H1 (cell line): Measurements from ENCODE around the gene RAPGEF5. TPM values are rescaled to one million over a fixed set of nuclear protein-coding genes. Genes with fewer than 3 reads are reported as not detected.

ENCODE experiments used
- CTCF ChIA-PET: fragments of 300-600 bp; sonication (Branson Sonifier 250); formaldehyde crosslinking; loops from one replicate; lab custom pipeline; 2021; ENCODE audit not compliant: partially characterized antibody; lab: Charles Lee
- POLR2A ChIA-PET: fragments of 300-600 bp; sonication (Branson Sonifier 250); formaldehyde crosslinking; loops from one replicate; lab custom pipeline; 2021; ENCODE audit warnings: inconsistent platforms; ENCODE audit not compliant: partially characterized antibody; lab: Charles Lee
- DNase-seq, 2 experiments: peaks; one replicate each; pipeline versions ENCODE4 v3.0.0 to v3.0.0-alpha.2; 2010 to 2022; ENCODE audit warnings: low spot score in 2 of 2, low read depth in 1 of 2, mixed read lengths in 1 of 2
- FAIRE-seq: peaks from 2 replicates; lab custom pipeline; 2011; peaks lifted over from hg19 to GRCh38; lab: Jason Lieb, UNC
- H2AFZ ChIP-seq: 2 replicates; pipeline ENCODE4 v1.8.1; 2012; ENCODE audit warnings: low read length, inconsistent platforms
- H2AK5ac ChIP-seq: 2 replicates; pipeline ENCODE4 v1.6.1; 2013; ENCODE audit warnings: low read depth, low read length
- H2BK120ac ChIP-seq: replicated peaks from 2 replicates; pipeline ENCODE3; 2013; ENCODE audit warnings: low read depth, low read length, inconsistent platforms
- H2BK12ac ChIP-seq: 2 replicates; pipeline ENCODE4 v1.6.1; 2013; ENCODE audit warnings: low read depth, low read length
- H2BK15ac ChIP-seq: 2 replicates; pipeline ENCODE4 v1.6.1; 2013; ENCODE audit warnings: low read length
- H2BK20ac ChIP-seq: 2 replicates; pipeline ENCODE4 v1.6.1; 2013; ENCODE audit warnings: low read length
- H2BK5ac ChIP-seq: 2 replicates; pipeline ENCODE4 v1.6.1; 2013; ENCODE audit warnings: low read depth, low read length
- H3K14ac ChIP-seq: 2 replicates; pipeline ENCODE4 v1.6.1; 2013; ENCODE audit warnings: inconsistent platforms; ENCODE audit not compliant: insufficient read length
- H3K18ac ChIP-seq: 2 replicates; pipeline ENCODE4 v1.6.1; 2013; ENCODE audit warnings: low read length; ENCODE audit errors: extremely low read depth
- H3K23ac ChIP-seq: 2 replicates; pipeline ENCODE4 v1.6.1; 2013; ENCODE audit warnings: inconsistent platforms; ENCODE audit not compliant: insufficient read length
- H3K23me2 ChIP-seq: 2 replicates; pipeline ENCODE4 v1.6.1; 2013; ENCODE audit warnings: low read depth, low read length
- H3K27ac ChIP-seq: 2 replicates; pipeline ENCODE4 v1.6.1; 2011; ENCODE audit warnings: low read depth, low read length, inconsistent platforms
- H3K27me3 ChIP-seq, 4 experiments: replicated peaks in 1 of 4; 1 replicate in 1 of 4; 2 replicates in 3 of 4; pipeline versions ENCODE4 v1.6.1 to v1.8.1; 2011 to 2013; ENCODE audit warnings: low read length in 3 of 4, mild to moderate bottlenecking in 3 of 4, inconsistent platforms in 2 of 4, mixed read lengths in 2 of 4, moderate library complexity in 1 of 4; ENCODE audit not compliant: control insufficient read depth in 3 of 4, insufficient read depth in 3 of 4; ENCODE audit errors: extremely low read depth in 1 of 4
- H3K36me3 ChIP-seq, 4 experiments: 2 replicates each; pipeline versions ENCODE4 v1.6.1 to v1.8.1; 2011 to 2013; ENCODE audit warnings: mild to moderate bottlenecking in 4 of 4, low read length in 3 of 4, moderate library complexity in 2 of 4, control low read depth in 1 of 4, inconsistent platforms in 1 of 4; ENCODE audit not compliant: insufficient read depth in 4 of 4, control insufficient read depth in 2 of 4
- H3K4ac ChIP-seq: replicated peaks from 2 replicates; pipeline ENCODE3; 2013; ENCODE audit warnings: low read length, low read depth, mixed read lengths, inconsistent platforms; ENCODE audit not compliant: insufficient read length
- H3K4me1 ChIP-seq, 4 experiments: replicated peaks in 1 of 4; 1 replicate in 1 of 4; 2 replicates in 3 of 4; pipeline versions ENCODE4 v1.6.1 to v1.8.1; 2011 to 2013; ENCODE audit warnings: low read length in 3 of 4, inconsistent platforms in 2 of 4, mixed read lengths in 1 of 4; ENCODE audit not compliant: insufficient read depth in 4 of 4, control insufficient read depth in 3 of 4
- H3K4me2 ChIP-seq, 2 experiments: 2 replicates each; pipeline versions ENCODE4 v1.6.1 to v1.8.1; 2011 to 2013; ENCODE audit warnings: low read depth in 2 of 2, low read length in 2 of 2, control low read depth in 1 of 2, inconsistent platforms in 1 of 2, mild to moderate bottlenecking in 1 of 2; ENCODE audit not compliant: insufficient read depth in 1 of 2
- H3K4me3 ChIP-seq, 4 experiments: fragments of 200-600, 300-600 bp in 1 of 4; sonication (generic), shearing (Covaris generic), sonication (Bioruptor Twin) in 1 of 4; 2 replicates each; pipeline versions ENCODE4 v1.5.1 to v1.8.1; 2011 to 2016; ENCODE audit warnings: low read length in 4 of 4, low read depth in 3 of 4, control low read depth in 2 of 4, inconsistent platforms in 2 of 4, mild to moderate bottlenecking in 2 of 4, mixed read lengths in 1 of 4, moderate library complexity in 1 of 4; ENCODE audit not compliant: insufficient read depth in 2 of 4; ENCODE audit errors: extremely low read depth in 1 of 4
- H3K56ac ChIP-seq: replicated peaks from 2 replicates; pipeline ENCODE3; 2013; ENCODE audit warnings: low read depth, mild to moderate bottlenecking, mixed read lengths, low read length, inconsistent platforms; ENCODE audit not compliant: insufficient read length
- H3K79me1 ChIP-seq: 2 replicates; pipeline ENCODE4 v1.6.1; 2013; ENCODE audit warnings: low read depth, low read length, control low read depth
- H3K79me2 ChIP-seq, 2 experiments: 2 replicates each; pipeline versions ENCODE4 v1.6.1 to v1.8.1; 2012 to 2013; ENCODE audit warnings: low read length in 2 of 2, mild to moderate bottlenecking in 2 of 2, inconsistent platforms in 1 of 2; ENCODE audit not compliant: insufficient read depth in 2 of 2, control insufficient read depth in 1 of 2
- H3K9ac ChIP-seq, 4 experiments: replicated peaks in 1 of 4; 1 replicate in 1 of 4; 2 replicates in 3 of 4; pipeline versions ENCODE4 v1.6.1 to v1.8.1; 2011 to 2013; ENCODE audit warnings: low read depth in 3 of 4, low read length in 3 of 4, control low read depth in 2 of 4, mild to moderate bottlenecking in 2 of 4, moderate library complexity in 2 of 4, inconsistent platforms in 1 of 4; ENCODE audit errors: extremely low read depth in 1 of 4
- H3K9me3 ChIP-seq, 2 experiments: 2 replicates each; pipeline versions ENCODE4 v1.6.1 to v1.8.1; 2012 to 2013; ENCODE audit warnings: mild to moderate bottlenecking in 2 of 2, moderate library complexity in 2 of 2, control low read depth in 1 of 2, inconsistent platforms in 1 of 2, low read depth in 1 of 2, low read length in 1 of 2, mixed read lengths in 1 of 2; ENCODE audit not compliant: insufficient read depth in 2 of 2
- H4K20me1 ChIP-seq, 2 experiments: replicated peaks in 1 of 2; 2 replicates each; pipeline versions ENCODE3 to v1.8.1; 2011 to 2013; ENCODE audit warnings: inconsistent platforms in 2 of 2, low read length in 2 of 2, mild to moderate bottlenecking in 1 of 2; ENCODE audit not compliant: insufficient read depth in 2 of 2, control insufficient read depth in 1 of 2
- H4K5ac ChIP-seq: 2 replicates; pipeline ENCODE4 v1.6.1; 2013; ENCODE audit warnings: low read length, low read depth, mixed read lengths, inconsistent platforms; ENCODE audit not compliant: insufficient read length
- H4K8ac ChIP-seq: 2 replicates; pipeline ENCODE4 v1.8.0; 2013; ENCODE audit warnings: mild to moderate bottlenecking, moderate library complexity, low read length, inconsistent platforms; ENCODE audit not compliant: insufficient read depth; ENCODE audit errors: extremely low read depth
- H4K91ac ChIP-seq: replicated peaks from 2 replicates; pipeline ENCODE3; 2013; ENCODE audit warnings: low read length, mixed read lengths, inconsistent platforms; ENCODE audit not compliant: insufficient read length
- ATF3 ChIP-seq: IDR thresholded peaks from 2 replicates; pipeline ENCODE4 v1.6.1; 2011; ENCODE audit warnings: low read depth, mild to moderate bottlenecking, low read length; ENCODE audit not compliant: insufficient read depth
- BACH1 ChIP-seq: IDR thresholded peaks from 2 replicates; pipeline ENCODE4 v1.6.1; 2012; ENCODE audit warnings: low read length, improper control_type of control experiment
- JUND ChIP-seq: IDR thresholded peaks from 2 replicates; pipeline ENCODE4 v1.6.1; 2011; ENCODE audit warnings: mild to moderate bottlenecking, improper control_type of control experiment, low read length
- YY1 ChIP-seq: IDR thresholded peaks from 2 replicates; pipeline ENCODE4 v1.6.1; 2011; ENCODE audit warnings: low read depth, mild to moderate bottlenecking, low read length
- WGBS, 2 experiments: shearing (Covaris generic) in 1 of 2; methylation state at CpG; one replicate each; pipeline versions ENCODE4 v1.1.6 to v1.1.7; 2013 to 2015; ENCODE audit warnings: low lambda C conversion rate in 2 of 2, mixed read lengths in 2 of 2, inconsistent platforms in 1 of 2, low coverage in 1 of 2, missing lambda C conversion rate in 1 of 2; ENCODE audit not compliant: insufficient replicate concordance in 2 of 2, insufficient coverage in 1 of 2, insufficient read length in 1 of 2; ENCODE audit errors: extremely low coverage in 1 of 2, missing lambda C conversion rate in 1 of 2; 5-methylcytosine and 5-hydroxymethylcytosine counted together
- polyA plus RNA-seq, 7 experiments: library from polyadenylated mRNA; depleted of rRNA in 3 of 7; stranded (reverse) in 5 of 7; unstranded in 2 of 7; fragments of >200 nt in 5 of 7; fragments of 200-250 nt in 2 of 7; gene quantifications; 1 replicate in 5 of 7; 2 replicates in 1 of 7; 4 replicates in 1 of 7; pipeline versions ENCODE4 v1.2.1 to v1.2.3, GENCODE V29; 2011 to 2013; ENCODE audit warnings: missing spikeins in 2 of 7, mixed read lengths in 2 of 7
- total RNA-seq: library from RNA; stranded (reverse); fragmentation: NEBNext Ultra II Directional; extraction: Animal tissue kit (Norgen Biotek cat#: 25700); gene quantifications from 2 replicates; pipeline ENCODE4 v1.2.1, GENCODE V29; 2021

The RAPGEF5 gene
- total and polyA plus RNA-seq, 2 of the 8 experiments (the other 6 are each of a cell fraction or from before 2014, with no cell fraction given): 4.4 to 22.9 TPM

- ChIA-PET CTCF (no interaction called here), POLR2A (no interaction called here)
- Histone ChIP-seq H3K27ac (no peak overlapping the region), H3K18ac (no peak overlapping the region), H3K23ac (no peak overlapping the region), H3K27me3 (no peaks in the 10 kb centered on the region), H2AFZ (no peak overlapping the region), H4K5ac (no peak overlapping the region), H3K4ac (no peak overlapping the region), H3K14ac (no peak overlapping the region), H2BK12ac (no peak overlapping the region), H3K79me2 (no peaks in the 10 kb centered on the region; a peak in 1 of 4 replicates), H2BK5ac (no peak overlapping the region), H3K9me3 (no peaks in the 10 kb centered on the region), H2AK5ac (no peak overlapping the region), H4K8ac (no peak overlapping the region), H4K91ac (no peak overlapping the region), H3K36me3 (no peaks in the 10 kb centered on the region), H2BK20ac (no peak overlapping the region), H3K9ac (no peak overlapping the region), H3K56ac (no peak overlapping the region), H3K4me2 (no peak overlapping the region), H3K4me3 (no peak overlapping the region), H3K79me1 (no peaks in the 10 kb centered on the region), H2BK120ac (no peak overlapping the region), H2BK15ac (no peak overlapping the region), H4K20me1 (no peaks in the 10 kb centered on the region), H3K4me1 (peaks cover 0 to 11% (median 3%) of the 10 kb centered on the region in 4 experiments; a peak in 3 of 7 replicates), H3K23me2 (no peaks in the 10 kb centered on the region)
- no peak for DNase-seq
- no peak for FAIRE-seq
- 96% methylated on average over 3 of the region's 3 CpGs; no CpG with 5 or more reads in 1 of the 2 experiments for WGBS, 2 experiments
- no peak for TF ChIP-seq YY1
- TF ChIP-seq ATF3: no peak
- TF ChIP-seq BACH1: no peak
- TF ChIP-seq JUND: no peak
These were observed 87.0 kb downstream of the RAPGEF5 start for GRCh38 chr7:22269963-22270362.
